HL-60 (cell line): ENCODE results near the gene RAP1B.

Source experiments
- CTCF ChIP-seq: IDR thresholded peaks from one replicate; pipeline ENCODE4 v1.5.1; 2011; ENCODE audit warnings: low read length, control low read depth, inconsistent platforms; ENCODE audit not compliant: insufficient read depth
- POLR2AphosphoS5 ChIP-seq: IDR thresholded peaks from 2 replicates; pipeline ENCODE4 v1.6.1; 2012; ENCODE audit warnings: low read depth

DNA sequence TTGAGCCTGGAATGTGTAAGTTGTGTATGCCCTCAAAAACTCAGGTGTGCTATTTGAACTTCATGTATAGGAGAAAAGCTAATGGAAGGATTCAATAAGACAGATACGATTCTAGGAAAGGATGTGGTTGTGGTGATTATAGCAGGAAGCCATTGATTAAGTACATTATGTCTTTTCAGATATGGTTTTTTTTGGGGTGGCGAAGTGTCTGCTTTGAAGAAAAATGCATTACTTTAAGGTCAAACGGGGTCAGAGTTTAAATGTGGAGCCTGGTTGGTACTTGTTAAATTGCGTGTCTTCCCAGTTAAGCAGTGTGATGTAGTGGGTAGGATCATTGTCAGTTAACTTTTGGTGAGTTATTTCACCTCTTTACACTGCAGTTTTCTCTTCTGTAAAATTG, 63.1 kb downstream of the RAP1B start:
- TF ChIP-seq POLR2AphosphoS5: no peak
- TF ChIP-seq CTCF: no peak
